Omental fat pad (tissue), 4 donors: ENCODE results near the gene SPATA3. TPM values are rescaled to one million over a fixed set of nuclear protein-coding genes. Genes with fewer than 3 reads are reported as not detected.
"Not testable (repeated sequence)": the region's sequence is repeated elsewhere in the genome, so short reads cannot be mapped to it uniquely, and the experiment has no call there.

Experiments used
- ATAC-seq: fragments of 150-250 bp; one replicate; pipeline ENCODE4 v1.9.1; 2016; ENCODE audit warnings: mild to moderate bottlenecking, moderate library complexity; ENCODE audit not compliant: low FRiP score
- DNase-seq: peaks from one replicate; pipeline ENCODE4 v3.0.0-alpha.2; 2019; ENCODE audit warnings: low spot score
- total RNA-seq, 4 donors: library from RNA; depleted of rRNA; stranded (reverse); fragments of >200 nt; gene quantifications; one replicate each; pipeline ENCODE4 v1.1.0, GENCODE V29; 2016
- TF ChIP-seq, protein P1 (sequence below), 3 donors: fragments of 450-650 bp; IDR thresholded peaks; one replicate each; pipeline ENCODE4 v1.5.1; 2016 to 2017; ENCODE audit warnings: antibody characterized with exemption in 3 of 3, mild to moderate bottlenecking in 3 of 3, moderate library complexity in 2 of 3

Gene SPATA3
- total RNA-seq, 4 donors from 2014 or later = not detected

DNA sequence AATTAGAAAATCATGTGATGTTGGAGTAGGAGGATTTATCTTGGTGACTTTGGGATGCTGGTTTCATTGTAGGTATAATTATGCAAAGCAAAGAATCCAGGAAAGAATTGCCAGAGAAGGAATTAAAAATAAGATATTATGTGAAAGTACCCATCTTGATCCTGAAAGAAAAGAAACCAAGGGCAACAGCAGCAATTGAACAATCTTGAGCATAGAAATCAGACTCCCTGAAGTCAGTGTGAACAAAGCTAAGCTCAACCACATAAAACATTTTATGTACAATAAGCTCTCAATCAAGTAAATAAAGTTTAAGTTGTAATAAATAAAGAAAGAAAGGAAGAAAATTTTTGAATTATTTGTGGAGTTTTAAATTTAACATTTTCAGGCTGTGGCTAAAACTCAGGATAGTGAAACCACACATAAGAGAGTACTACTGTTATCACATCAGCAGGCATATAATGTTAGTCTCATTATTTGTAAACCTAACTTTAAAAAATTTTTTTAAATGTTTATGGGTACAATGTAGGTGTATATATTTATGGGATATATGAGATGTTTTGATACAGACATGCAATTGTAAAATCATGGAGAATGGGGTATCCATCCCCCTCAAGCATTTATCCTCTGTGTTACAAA is 38.0 kb upstream of the SPATA3 start:
- no peak for DNase-seq
- ATAC-seq = no peak
- TF ChIP-seq, protein P1, sequence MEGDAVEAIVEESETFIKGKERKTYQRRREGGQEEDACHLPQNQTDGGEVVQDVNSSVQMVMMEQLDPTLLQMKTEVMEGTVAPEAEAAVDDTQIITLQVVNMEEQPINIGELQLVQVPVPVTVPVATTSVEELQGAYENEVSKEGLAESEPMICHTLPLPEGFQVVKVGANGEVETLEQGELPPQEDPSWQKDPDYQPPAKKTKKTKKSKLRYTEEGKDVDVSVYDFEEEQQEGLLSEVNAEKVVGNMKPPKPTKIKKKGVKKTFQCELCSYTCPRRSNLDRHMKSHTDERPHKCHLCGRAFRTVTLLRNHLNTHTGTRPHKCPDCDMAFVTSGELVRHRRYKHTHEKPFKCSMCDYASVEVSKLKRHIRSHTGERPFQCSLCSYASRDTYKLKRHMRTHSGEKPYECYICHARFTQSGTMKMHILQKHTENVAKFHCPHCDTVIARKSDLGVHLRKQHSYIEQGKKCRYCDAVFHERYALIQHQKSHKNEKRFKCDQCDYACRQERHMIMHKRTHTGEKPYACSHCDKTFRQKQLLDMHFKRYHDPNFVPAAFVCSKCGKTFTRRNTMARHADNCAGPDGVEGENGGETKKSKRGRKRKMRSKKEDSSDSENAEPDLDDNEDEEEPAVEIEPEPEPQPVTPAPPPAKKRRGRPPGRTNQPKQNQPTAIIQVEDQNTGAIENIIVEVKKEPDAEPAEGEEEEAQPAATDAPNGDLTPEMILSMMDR (IDR thresholded peaks at IDR 0.05) = no peak

DNA sequence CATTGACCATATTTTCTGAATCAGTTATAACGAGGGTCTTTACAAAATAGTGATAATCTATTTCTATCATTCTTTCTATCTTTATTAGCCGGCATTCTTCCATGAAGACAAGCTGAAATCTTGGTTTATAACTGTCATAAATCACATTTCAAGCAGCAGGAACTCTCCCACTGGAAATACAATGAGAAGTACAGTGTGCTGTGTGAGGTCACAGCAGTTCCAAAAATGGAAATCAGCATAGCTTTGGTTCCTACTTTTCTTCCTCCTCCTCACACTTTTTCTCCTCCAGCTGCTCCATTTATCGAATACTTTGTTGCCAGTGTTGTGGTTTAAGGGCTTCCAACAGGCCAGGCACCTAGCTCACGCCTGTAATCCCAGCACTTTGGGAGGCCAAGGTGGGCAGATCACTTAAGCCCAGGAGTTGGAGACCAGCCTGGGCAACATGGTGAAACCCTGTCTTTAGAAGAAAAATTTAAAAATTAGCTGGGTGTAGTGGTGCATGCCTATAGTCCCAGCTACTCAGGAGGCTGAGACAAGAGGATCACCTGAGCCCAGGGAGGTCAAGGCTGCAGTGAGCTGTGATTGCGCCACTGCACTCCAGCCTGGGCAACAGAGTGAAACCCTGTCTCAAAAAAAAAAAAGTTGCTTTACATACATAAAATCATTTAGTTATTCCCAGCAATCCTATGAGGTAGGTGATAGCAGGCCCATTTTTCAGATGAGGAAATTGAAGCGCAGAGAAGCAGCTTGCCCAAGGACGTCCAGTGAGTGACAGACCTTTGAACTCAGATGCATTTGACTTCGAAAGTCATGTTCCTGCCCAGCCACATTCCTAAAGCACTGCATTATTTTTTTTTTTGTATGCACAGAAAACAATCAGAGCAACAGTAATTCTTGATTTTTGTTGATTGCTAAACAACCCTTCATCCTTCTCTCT is 36.8 kb upstream of the SPATA3 start:
- DNase-seq (no peak), ATAC-seq (no peak)
- TF ChIP-seq, protein P1 (IDR thresholded peaks at IDR 0.05) = no peak

DNA sequence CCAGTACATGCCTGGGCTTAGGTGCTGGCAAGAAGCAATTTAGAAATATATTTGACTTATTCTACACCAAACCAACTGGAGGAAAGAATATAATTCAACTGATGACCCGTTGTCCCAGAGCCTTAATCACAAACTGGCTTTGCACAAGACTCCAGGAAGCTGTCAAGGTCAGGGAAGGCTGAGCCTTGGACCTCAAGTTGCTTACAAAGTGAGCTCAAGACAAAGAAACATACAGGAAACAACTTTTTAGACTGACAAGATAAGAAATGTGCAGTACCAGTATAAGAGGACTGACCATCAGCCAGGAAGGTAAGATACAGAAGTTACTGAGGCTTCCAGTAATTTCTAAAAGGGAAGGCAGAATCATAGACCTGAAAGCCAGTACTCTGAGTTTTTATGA is 35.9 kb upstream of the SPATA3 start:
- no peak for DNase-seq
- TF ChIP-seq, protein P1 (IDR thresholded peaks at IDR 0.05) = no peak
- no peak for ATAC-seq

DNA sequence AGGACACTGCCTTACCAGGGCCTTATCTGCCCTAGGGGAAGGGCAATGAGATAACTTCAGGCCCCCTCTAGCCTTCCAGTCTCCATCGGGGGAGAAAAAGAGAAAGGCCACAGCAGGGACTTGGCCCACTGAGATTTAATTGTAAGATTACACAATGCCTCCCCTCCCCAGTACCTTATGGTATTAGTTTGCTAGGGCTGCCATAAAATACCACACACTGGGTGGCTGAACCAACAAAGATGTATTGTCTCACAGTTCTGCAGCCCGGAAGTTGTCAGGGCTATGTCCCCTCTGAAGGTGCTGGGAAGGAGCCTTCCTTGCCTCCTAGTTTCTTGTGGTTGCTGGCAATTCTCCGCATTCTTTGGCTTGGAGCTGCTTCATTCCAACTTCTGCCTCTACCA is 34.8 kb upstream of the SPATA3 start:
- DNase-seq (no peak), ATAC-seq (no peak)
- TF ChIP-seq, protein P1 (IDR thresholded peaks at IDR 0.05) = no peak

DNA sequence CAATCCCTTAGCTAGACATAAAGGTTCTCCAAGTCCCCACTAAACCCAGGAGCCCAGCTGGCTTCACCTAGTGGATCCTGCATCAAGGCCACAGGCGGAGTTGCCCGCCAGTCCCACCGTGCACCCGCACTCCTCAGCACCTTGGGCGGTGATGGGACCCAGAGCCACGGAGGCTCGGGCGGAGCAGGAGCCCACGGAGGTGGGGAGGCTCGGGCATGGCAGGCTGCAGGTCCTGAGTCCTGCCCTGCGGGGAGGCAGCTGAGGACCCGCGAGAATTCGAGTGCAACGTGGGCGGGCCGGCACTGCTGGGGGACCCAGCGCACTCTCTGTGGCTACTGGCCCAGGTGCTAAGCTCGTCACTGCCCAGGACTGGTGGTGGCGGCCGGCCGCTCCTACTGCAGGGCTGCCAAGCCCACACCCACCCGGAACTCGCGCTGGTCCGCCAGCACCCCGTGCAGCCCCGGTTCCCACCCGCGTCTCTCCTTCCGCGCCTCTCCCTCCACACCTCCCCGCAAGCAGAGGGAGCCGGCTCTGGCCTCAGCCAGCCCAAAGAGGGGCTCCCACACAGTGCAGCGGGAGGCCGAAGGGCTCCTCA is 31.7 kb upstream of the SPATA3 start:
- ATAC-seq (no peak), DNase-seq (no peak)
- TF ChIP-seq, protein P1 (IDR thresholded peaks at IDR 0.05) = no peak

DNA sequence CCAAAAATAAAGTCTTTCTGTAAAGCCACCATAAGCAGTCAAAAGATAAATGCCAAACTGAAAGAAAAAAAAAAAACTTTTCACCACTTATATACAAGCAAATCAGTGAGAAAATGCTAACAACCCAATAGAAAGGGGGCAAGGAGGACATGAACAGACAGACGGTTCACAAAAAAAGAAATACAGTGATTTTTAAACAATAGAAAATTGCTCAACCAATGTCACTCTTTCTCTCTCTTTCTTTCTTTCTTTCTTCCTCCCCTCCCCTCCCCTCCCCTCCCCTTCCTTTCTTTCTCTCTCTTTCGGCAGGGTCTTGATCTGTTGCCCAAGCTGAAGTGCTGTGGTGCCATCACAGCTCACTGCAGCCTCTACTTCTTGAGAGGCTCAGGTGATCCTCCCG is 28.8 kb upstream of the SPATA3 start:
- ATAC-seq (no peak), DNase-seq (no peak)
- TF ChIP-seq, protein P1 (IDR thresholded peaks at IDR 0.05) = no peak

DNA sequence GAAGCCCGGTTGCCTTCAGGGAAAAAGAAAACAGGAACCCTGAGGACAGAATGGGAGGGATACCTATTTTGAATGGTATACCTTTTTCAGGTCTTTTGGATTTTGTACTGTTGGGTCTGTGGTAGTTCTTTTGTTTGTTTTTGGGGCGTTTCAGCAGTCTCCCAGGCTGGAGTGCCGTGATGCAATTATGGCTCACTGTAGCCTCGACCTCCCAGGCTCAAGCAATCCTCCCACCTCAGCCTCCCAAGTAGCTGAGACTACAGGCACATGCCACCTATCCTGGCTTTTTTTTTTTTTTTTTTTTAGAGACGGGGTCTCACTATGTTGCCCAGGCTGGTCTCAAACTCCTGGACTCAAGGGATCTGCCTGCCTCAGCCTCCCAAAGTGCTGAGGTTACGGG is 27.6 kb upstream of the SPATA3 start:
- not testable (repeated sequence) for ATAC-seq, DNase-seq
